Heart right ventricle (tissue), 16 donors: Measurements from ENCODE around the gene CEP55. TPM values are rescaled to one million over a fixed set of nuclear protein-coding genes. Genes with fewer than 3 reads are reported as not detected.

Source experiments
- ATAC-seq, 8 donors: fragments of 200-7000 bp; cut with Tn5 transposase; one replicate each; pipeline ENCODE4 v1.9.1; 2020; ENCODE audit warnings: mild to moderate bottlenecking in 8 of 8, moderate library complexity in 8 of 8, moderate number of reproducible peaks in 1 of 8
- DNase-seq, 2 donors: peaks; one replicate each; pipeline ENCODE4 v3.0.0-alpha.2; 2020
- H3K27ac ChIP-seq, 10 donors: fragments of 200-600 bp; sonication (generic) in 2 of 10; one replicate each; pipeline versions ENCODE4 v1.5.0 to v1.8.0; 2020 to 2022; ENCODE audit warnings: mild to moderate bottlenecking in 3 of 10
- H3K27me3 ChIP-seq, 7 donors: fragments of 200-600 bp; one replicate each; pipeline ENCODE4 v1.8.0; 2021 to 2022; ENCODE audit warnings: mild to moderate bottlenecking in 2 of 7
- H3K36me3 ChIP-seq, 9 donors: fragments of 200-600 bp; sonication (generic) in 1 of 9; one replicate each; pipeline versions ENCODE4 v1.5.0 to v1.8.0; 2020 to 2022; ENCODE audit warnings: mild to moderate bottlenecking in 2 of 9
- H3K4me1 ChIP-seq, 9 donors: fragments of 200-600 bp; sonication (generic) in 1 of 9; one replicate each; pipeline versions ENCODE4 v1.5.0 to v1.8.0; 2020 to 2022; ENCODE audit warnings: mild to moderate bottlenecking in 4 of 9
- H3K4me3 ChIP-seq, 10 donors: fragments of 200-600 bp; sonication (generic) in 2 of 10; one replicate each; pipeline versions ENCODE4 v1.5.0 to v1.8.0; 2020 to 2022; ENCODE audit warnings: mild to moderate bottlenecking in 7 of 10, moderate library complexity in 2 of 10
- H3K9me3 ChIP-seq, 11 donors: fragments of 200-600 bp in 10 of 11; sonication (generic) in 2 of 11; one replicate each; pipeline versions ENCODE4 v1.5.0 to v1.8.0; 2013 to 2022; ENCODE audit warnings: mild to moderate bottlenecking in 2 of 11, control low read depth in 1 of 11, moderate library complexity in 1 of 11
- CTCF ChIP-seq, 9 donors: fragments of 200-600 bp; sonication (generic) in 2 of 9; IDR thresholded peaks; one replicate each; pipeline versions ENCODE4 v1.5.0 to v1.8.0; 2021 to 2022; ENCODE audit warnings: antibody characterized with exemption in 9 of 9, mild to moderate bottlenecking in 5 of 9, moderate library complexity in 1 of 9
- WGBS, 2 donors: extraction: QIAGEN DNeasy Blood & Tissue Kit; methylation state at CpG; one replicate each; pipeline ENCODE4 v1.1.7; 2013; ENCODE audit warnings: inconsistent platforms in 1 of 2; 5-methylcytosine and 5-hydroxymethylcytosine counted together
- intact Hi-C, 10 donors: fragments of 100-400 bp; cut with DNase I; formaldehyde crosslinking; loops; one replicate each; pipeline versions ENCODE4 v1.11.1 to v1.14.2; 2022
- polyA plus RNA-seq, 2 donors: library from polyadenylated mRNA; stranded (reverse); fragments of 200-250 nt; gene quantifications; one replicate each; pipeline ENCODE4 v1.2.3, GENCODE V29; 2013
- total RNA-seq, 10 donors: library from RNA; stranded (reverse); fragmentation: NEBNext Ultra II Directional in 3 of 10; extraction: Animal tissue kit (Norgen Biotek cat#: 25700) in 3 of 10; gene quantifications; one replicate each; pipeline versions ENCODE4 v1.2.1 to v1.2.4, GENCODE V29; 2021 to 2023
- donor health status: Arrhythmogenic right ventricular cardiomyopathy.
- donor health status: ischemic (EF 13 %, LVEDD 7.1; RV severe dilation, severe dysfunction).
- donor health status: healthy with polysubstance abuse.
- donor health status: DM: no; HTN: yes; CAD: no.
- donor health status: DM: no; HTN: no; CAD: no.
- donor health status: ischemic (EF 25% LVEDD 6.9; RV normal size, moderate dysfunction).
- donor health status: ischemic (EF 25% LVEDD 5.7; RV mildly dilated, moderate dysfunction).
- donor health status: healthy.
- donor health status: DM: yes; HTN: yes; CAD: no.
- donor health status: Ischemic cardiomyopathy.
- donor health status: ischemic (EF 35%, LVEDD 5.7; RV mildly dilated, moderate dysfunction).
- donor health status: nonischemic (EF 11% LVEDD 7.7; RV severe dilation, severe dysfunction).
- donor health status: DM: yes; HTN: yes; CAD: no.
- donor health status: PGD.
- donor health status: ischemic (EF 29% LVEDD 5.4; RV normal size, mild dysfunction).
- donor health status: nonischemic (EF 23%, LVEDD 6.1; RV moderate dilation, normal function).

Gene CEP55
- total and polyA plus RNA-seq, 12 donors: 0.13 to 4.4 (median 0.22) TPM; not detected in 3

- H3K27me3 ChIP-seq: no peaks in the 10 kb centered on the region
- TF ChIP-seq CTCF (IDR thresholded peaks at IDR 0.05): no peak
- peaks cover 0 to 3% (median 0%) of the 10 kb centered on the region in 11 donors for H3K9me3 ChIP-seq
- 84 to 86% methylated on average over 3 of the region's 3 CpGs for WGBS, 2 donors
- ATAC-seq: peak in 3 of 8 donors; percentile 17 to 26 (median 26)
- peaks cover 8 to 83% (median 50%) of the 10 kb centered on the region in 9 donors for H3K4me1 ChIP-seq
- intact Hi-C loops: loop anchor here in 1 of 10 donors (5.0 kb wide), 1 partner anchor 52 kb away; no protein-coding TSS in a partner anchor
- peaks cover 0 to 8% (median 0%) of the 10 kb centered on the region in 9 donors for H3K36me3 ChIP-seq
- peak in 1 of 2 donors; percentile 37 for DNase-seq
- H3K4me3 ChIP-seq: no peak overlapping the region
- peak overlapping the region in 7 of 10 donors; percentile 27 to 70 (median 56) for H3K27ac ChIP-seq
Observed at GRCh38 chr10:93469454-93469853, 27.0 kb upstream of the CEP55 start.

DNA sequence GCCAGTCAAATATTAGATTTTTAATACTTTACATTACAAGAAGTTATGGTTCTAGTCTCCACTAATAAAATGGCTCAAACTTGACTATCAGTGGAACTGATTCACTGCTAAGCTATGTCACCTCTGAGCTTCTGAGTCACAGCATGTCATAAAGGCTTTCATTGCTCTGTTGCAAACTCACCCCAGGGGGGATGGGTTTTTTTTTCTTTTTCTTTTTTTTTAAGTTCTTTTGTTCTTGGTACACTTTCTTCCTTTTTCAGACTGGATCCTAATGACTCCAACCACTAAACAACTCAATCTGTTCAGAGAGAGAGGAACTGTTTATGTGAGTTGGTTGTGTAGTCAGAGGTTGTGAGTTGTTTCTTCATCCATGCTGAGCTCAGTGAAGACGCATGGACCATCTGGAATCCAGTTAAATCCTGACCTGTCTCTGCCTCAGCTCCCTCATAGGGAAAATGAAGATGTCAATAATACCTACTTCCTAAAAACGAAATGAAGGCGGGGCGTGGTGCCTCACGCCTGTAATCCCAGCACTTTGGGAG lies 25.2 kb upstream of the CEP55 start:
- 94 to 96% methylated on average over 5 of the region's 5 CpGs for WGBS, 2 donors
- DNase-seq: no peak
- Histone ChIP-seq H3K36me3 (peaks cover 0 to 8% (median 0%) of the 10 kb centered on the region in 9 donors), H3K27ac (peak overlapping the region in 7 of 10 donors; percentile 25 to 70 (median 49)), H3K4me3 (no peak overlapping the region), H3K9me3 (peaks cover 0 to 3% (median 0%) of the 10 kb centered on the region in 11 donors), H3K4me1 (peaks cover 5 to 75% (median 39%) of the 10 kb centered on the region in 9 donors), H3K27me3 (no peaks in the 10 kb centered on the region)
- intact Hi-C loops: loop anchor here in 1 of 10 donors (5.0 kb wide), 1 partner anchor 34 kb away; no protein-coding TSS in a partner anchor
- peak in 1 of 8 donors; percentile 71 for ATAC-seq
- TF ChIP-seq CTCF (IDR thresholded peaks at IDR 0.05): no peak

DNA sequence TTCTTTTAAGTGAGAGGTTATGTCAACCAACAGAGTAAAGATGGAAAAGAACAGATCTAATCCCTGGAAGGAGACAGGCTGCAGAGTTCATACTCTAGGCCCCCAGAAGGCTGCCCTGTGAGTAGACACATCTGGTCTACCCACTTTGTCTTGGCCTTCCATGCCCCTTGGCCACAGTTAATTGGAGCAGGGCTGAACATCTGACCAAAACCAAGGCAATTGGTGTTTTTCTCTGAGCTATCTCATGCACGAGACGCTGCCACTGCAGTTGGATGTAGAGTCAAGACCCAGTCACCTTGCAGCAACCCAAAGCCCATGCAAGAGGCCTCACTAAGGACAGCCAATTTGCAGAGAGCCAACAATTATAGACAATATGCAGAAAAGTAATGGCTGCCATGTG lies 23.3 kb upstream of the CEP55 start:
- peaks cover 0 to 73% (median 37%) of the 10 kb centered on the region in 9 donors for H3K4me1 ChIP-seq
- DNase-seq (no peak), ATAC-seq (no peak)
- peaks cover 0 to 13% (median 0%) of the 10 kb centered on the region in 9 donors for H3K36me3 ChIP-seq
- no peaks in the 10 kb centered on the region for H3K9me3 ChIP-seq
- 92 to 97% methylated on average over 2 of the region's 2 CpGs for WGBS, 2 donors
- H3K4me3 ChIP-seq: no peak overlapping the region
- no peak for TF ChIP-seq CTCF (IDR thresholded peaks at IDR 0.05)
- intact Hi-C loops: loop anchor here in 1 of 10 donors (5.0 kb wide), 1 partner anchor 36 kb away; no protein-coding TSS in a partner anchor
- no peak overlapping the region for H3K27ac ChIP-seq
- H3K27me3 ChIP-seq: no peaks in the 10 kb centered on the region

- no peak for TF ChIP-seq CTCF (IDR thresholded peaks at IDR 0.05)
- intact Hi-C loops: loop anchor here in 1 of 10 donors (5.0 kb wide), 1 partner anchor 37 kb away; no protein-coding TSS in a partner anchor
- Histone ChIP-seq H3K27ac (peak overlapping the region in 2 of 10 donors; percentile 6 to 25), H3K4me1 (peaks cover 0 to 68% (median 29%) of the 10 kb centered on the region in 9 donors), H3K4me3 (no peak overlapping the region), H3K9me3 (no peaks in the 10 kb centered on the region), H3K27me3 (no peaks in the 10 kb centered on the region), H3K36me3 (peaks cover 0 to 10% (median 0%) of the 10 kb centered on the region in 9 donors)
- ATAC-seq (no peak), DNase-seq (no peak)
- 78 to 89% methylated on average over 7 of the region's 7 CpGs for WGBS, 2 donors
Observed at GRCh38 chr10:93473804-93474472, 22.5 kb upstream of the CEP55 start.
